Stomach (tissue), 4 donors: ENCODE measurements around the gene BBS1.

Experiments used
- POLR2A ChIP-seq, 4 donors: fragments of 450-650 bp; IDR thresholded peaks; one replicate each; pipeline ENCODE4 v1.6.1; 2016; ENCODE audit warnings: antibody characterized with exemption in 4 of 4, control low read depth in 2 of 4, mild to moderate bottlenecking in 1 of 4, moderate library complexity in 1 of 4
- POLR2AphosphoS5 ChIP-seq, 3 donors: sonication (generic); formaldehyde crosslinking; IDR thresholded peaks; one replicate each; pipeline ENCODE4 v1.6.1; 2016; ENCODE audit warnings: antibody characterized with exemption in 3 of 3
- TF ChIP-seq, protein P1 (sequence below), 7 experiments: fragments of 450-650 bp in 4 of 7; fragments of 200-600 bp in 3 of 7; sonication (generic) in 3 of 7; IDR thresholded peaks; one replicate each; pipeline ENCODE4 v1.5.1; 2016 to 2019; ENCODE audit warnings: antibody characterized with exemption in 7 of 7, control low read depth in 2 of 7, mild to moderate bottlenecking in 1 of 7

DNA sequence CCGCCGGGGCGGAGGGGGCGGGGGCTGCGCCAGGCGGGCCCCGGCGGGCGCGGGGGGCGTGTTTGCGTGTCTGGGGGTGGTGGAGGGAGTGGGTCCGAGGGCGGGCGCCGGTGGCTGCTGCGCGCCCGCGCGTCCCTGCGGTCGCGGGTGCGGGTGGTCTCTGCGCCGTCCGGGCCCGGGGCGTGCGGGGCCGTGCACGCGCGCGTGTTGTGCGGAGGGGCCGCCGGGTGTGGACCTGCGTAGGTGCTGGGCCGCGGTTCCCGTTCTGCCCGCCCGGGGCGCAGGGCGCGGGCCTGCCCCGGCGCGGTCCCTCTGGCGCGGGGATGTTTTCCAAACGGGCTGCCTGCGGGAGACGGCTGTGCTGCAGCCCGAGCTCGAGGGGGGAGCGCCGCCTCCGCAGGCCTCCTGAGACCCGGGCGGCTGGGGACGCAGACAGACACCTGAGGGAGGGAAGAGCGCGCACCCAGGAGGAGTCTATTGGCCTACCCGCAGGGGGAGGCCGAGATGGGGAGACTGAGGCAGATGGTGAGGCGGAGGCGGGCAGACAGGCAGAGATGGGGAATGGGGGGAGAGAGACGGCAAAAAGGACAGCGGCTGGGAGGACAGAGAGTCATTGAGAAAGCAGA, 43.3 kb upstream of the BBS1 start:
- TF ChIP-seq POLR2AphosphoS5 (IDR thresholded peaks at IDR 0.05) (no peak), POLR2A (IDR thresholded peaks at IDR 0.05) (no peak)
- TF ChIP-seq, protein P1, sequence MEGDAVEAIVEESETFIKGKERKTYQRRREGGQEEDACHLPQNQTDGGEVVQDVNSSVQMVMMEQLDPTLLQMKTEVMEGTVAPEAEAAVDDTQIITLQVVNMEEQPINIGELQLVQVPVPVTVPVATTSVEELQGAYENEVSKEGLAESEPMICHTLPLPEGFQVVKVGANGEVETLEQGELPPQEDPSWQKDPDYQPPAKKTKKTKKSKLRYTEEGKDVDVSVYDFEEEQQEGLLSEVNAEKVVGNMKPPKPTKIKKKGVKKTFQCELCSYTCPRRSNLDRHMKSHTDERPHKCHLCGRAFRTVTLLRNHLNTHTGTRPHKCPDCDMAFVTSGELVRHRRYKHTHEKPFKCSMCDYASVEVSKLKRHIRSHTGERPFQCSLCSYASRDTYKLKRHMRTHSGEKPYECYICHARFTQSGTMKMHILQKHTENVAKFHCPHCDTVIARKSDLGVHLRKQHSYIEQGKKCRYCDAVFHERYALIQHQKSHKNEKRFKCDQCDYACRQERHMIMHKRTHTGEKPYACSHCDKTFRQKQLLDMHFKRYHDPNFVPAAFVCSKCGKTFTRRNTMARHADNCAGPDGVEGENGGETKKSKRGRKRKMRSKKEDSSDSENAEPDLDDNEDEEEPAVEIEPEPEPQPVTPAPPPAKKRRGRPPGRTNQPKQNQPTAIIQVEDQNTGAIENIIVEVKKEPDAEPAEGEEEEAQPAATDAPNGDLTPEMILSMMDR (IDR thresholded peaks at IDR 0.05): peak in 4 of 7 experiments; percentile 33 to 47 (median 37)
